PC-9 (cell line): ENCODE measurements around the gene SPOCK3.

ENCODE experiments used
- EZH2 ChIP-seq: fragments of 200-600 bp; sonication (generic); IDR thresholded peaks from 2 replicates; pipeline ENCODE4 v1.8.0; 2017; ENCODE audit warnings: antibody characterized with exemption, low read depth
- TF ChIP-seq, protein P1 (sequence below): fragments of 200-600 bp; sonication (generic); conservative IDR thresholded peaks from 2 replicates; pipeline ENCODE4 v1.6.1; 2017; ENCODE audit warnings: mixed run types, antibody characterized with exemption, mild to moderate bottlenecking, moderate library complexity

DNA sequence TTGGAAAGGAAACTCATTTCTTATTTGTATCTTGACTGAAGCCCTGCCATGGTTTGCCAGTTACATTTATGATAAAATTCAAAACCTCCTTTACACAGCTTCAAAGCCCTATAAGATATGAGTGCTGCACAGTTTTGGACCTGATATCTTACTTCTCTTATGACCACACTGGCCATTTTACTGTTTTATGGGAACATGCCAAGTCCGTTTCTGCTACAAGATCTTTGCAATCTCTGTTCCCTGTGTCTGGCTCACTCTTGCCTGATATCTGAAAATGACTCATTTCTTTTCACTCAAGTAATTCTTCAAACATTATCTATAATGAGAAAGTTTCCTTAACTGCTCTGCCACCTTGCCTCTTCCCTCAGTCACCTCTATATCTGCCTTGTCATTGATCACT lies 247.3 kb downstream of the SPOCK3 start:
- TF ChIP-seq, protein P1, sequence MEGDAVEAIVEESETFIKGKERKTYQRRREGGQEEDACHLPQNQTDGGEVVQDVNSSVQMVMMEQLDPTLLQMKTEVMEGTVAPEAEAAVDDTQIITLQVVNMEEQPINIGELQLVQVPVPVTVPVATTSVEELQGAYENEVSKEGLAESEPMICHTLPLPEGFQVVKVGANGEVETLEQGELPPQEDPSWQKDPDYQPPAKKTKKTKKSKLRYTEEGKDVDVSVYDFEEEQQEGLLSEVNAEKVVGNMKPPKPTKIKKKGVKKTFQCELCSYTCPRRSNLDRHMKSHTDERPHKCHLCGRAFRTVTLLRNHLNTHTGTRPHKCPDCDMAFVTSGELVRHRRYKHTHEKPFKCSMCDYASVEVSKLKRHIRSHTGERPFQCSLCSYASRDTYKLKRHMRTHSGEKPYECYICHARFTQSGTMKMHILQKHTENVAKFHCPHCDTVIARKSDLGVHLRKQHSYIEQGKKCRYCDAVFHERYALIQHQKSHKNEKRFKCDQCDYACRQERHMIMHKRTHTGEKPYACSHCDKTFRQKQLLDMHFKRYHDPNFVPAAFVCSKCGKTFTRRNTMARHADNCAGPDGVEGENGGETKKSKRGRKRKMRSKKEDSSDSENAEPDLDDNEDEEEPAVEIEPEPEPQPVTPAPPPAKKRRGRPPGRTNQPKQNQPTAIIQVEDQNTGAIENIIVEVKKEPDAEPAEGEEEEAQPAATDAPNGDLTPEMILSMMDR = no peak
- no peak for TF ChIP-seq EZH2
